Coronary artery (tissue), 2 donors: ENCODE measurements around the gene PLEKHG2.

Experiments
- DNase-seq: peaks from one replicate; pipeline ENCODE4 v3.0.0-alpha.2; 2017; ENCODE audit warnings: low spot score
- H3K27ac ChIP-seq, 2 donors: fragments of 200-600 bp; sonication (generic); one replicate each; pipeline ENCODE4 v1.5.1; 2016 to 2019
- H3K4me3 ChIP-seq: fragments of 200-600 bp; sonication (generic); 2 replicates; pipeline ENCODE4 v1.5.1; 2016; ENCODE audit warnings: mild to moderate bottlenecking, moderate library complexity
- CTCF ChIP-seq: fragments of 200-600 bp; sonication (generic); IDR thresholded peaks from one replicate; pipeline ENCODE4 v1.5.1; 2019; ENCODE audit warnings: antibody characterized with exemption

PLEKHG2 gene

GRCh38 chr19:39475748-39476147, 63.3 kb downstream of the PLEKHG2 start:
- Histone ChIP-seq H3K27ac (no peak overlapping the region), H3K4me3 (no peak overlapping the region)
- no peak for TF ChIP-seq CTCF
- no peak for DNase-seq
